ENCODE results near the gene EFCAB8.

Gene EFCAB8

DNA sequence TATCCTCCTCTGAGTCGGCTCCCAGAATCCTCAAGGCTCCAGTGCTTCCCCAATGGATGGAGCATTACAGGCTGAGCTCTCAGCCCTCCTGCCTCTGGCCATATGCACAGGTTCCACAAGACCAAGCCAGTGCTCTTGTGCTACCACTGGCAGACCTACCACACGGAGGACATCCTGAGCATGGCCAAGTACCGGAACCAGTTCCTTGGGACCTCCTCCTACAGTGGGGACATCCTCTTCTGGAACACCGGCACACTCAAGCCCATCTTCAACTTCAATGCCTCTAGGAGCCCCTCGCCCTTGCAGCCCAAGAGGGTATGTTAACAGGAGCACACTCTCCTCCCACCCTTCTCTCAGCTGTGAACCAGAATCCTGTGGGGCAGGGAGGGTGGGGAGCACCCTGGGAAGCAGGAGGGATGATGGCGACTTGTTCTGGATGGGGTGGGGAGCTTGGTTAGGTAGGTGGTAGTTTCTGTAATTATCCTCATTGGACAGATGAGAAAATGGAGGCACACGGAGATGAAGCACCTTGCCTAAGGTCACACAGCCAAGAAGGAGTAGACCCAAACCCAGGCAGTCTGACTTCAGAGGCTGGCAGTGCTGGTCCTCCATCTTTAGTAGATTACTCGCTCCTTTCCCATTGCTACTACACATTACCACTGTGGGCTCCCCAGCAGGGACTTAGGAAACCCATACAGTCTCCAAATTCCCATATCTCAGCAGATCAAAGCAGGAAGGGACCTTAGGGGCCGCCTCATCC is 58.6 kb downstream of the EFCAB8 start:
- H3K36me3 ChIP-seq (ENCODE audit: insufficient read depth, low read length) = no peaks in the 10 kb centered on the region

GRCh38 chr20:32918296-32918695 is 59.6 kb downstream of the EFCAB8 start:
- no peaks in the 10 kb centered on the region for H3K4me1 ChIP-seq (ENCODE audit: insufficient read depth, low read length)
- no peaks in the 10 kb centered on the region for H3K36me3 ChIP-seq (ENCODE audit: insufficient read depth, low read length)
- no peak overlapping the region for H3K27ac ChIP-seq (ENCODE audit: low read depth, low read length)
- H3K27me3 ChIP-seq (ENCODE audit: control insufficient read depth in 1 of 2, insufficient read depth in 2 of 2, low read length in 2 of 2) = no peaks in the 10 kb centered on the region
- no peak overlapping the region for H3K4me3 ChIP-seq (ENCODE audit: low read depth in 1 of 2, low read length in 2 of 2)
- H3K9ac ChIP-seq (ENCODE audit: low read length) = no peak overlapping the region
- no peaks in the 10 kb centered on the region for H3K9me3 ChIP-seq (ENCODE audit: low read length)

More for the DNA sequence above, 58.6 kb downstream of the EFCAB8 start:
- Histone ChIP-seq H3K9ac (ENCODE audit: low read length) (no peak overlapping the region), H3K4me3 (ENCODE audit: low read depth in 1 of 2, low read length in 2 of 2) (no peak overlapping the region), H3K9me3 (ENCODE audit: low read length) (no peaks in the 10 kb centered on the region), H3K27me3 (ENCODE audit: control insufficient read depth in 1 of 2, insufficient read depth in 2 of 2, low read length in 2 of 2) (no peaks in the 10 kb centered on the region), H3K27ac (ENCODE audit: low read depth, low read length) (no peak overlapping the region), H3K4me1 (ENCODE audit: insufficient read depth, low read length) (no peaks in the 10 kb centered on the region)

- Histone ChIP-seq H3K27ac (ENCODE audit: low read depth, low read length) (no peak overlapping the region), H3K9ac (ENCODE audit: low read length) (no peak overlapping the region), H3K27me3 (ENCODE audit: control insufficient read depth in 1 of 2, insufficient read depth in 2 of 2, low read length in 2 of 2) (no peaks in the 10 kb centered on the region), H3K36me3 (ENCODE audit: insufficient read depth, low read length) (no peaks in the 10 kb centered on the region), H3K4me3 (ENCODE audit: low read depth in 1 of 2, low read length in 2 of 2) (no peak overlapping the region), H3K4me1 (ENCODE audit: insufficient read depth, low read length) (no peaks in the 10 kb centered on the region), H3K9me3 (ENCODE audit: low read length) (no peaks in the 10 kb centered on the region)
These were observed 60.0 kb downstream of the EFCAB8 start for GRCh38 chr20:32918751-32919150.

DNA sequence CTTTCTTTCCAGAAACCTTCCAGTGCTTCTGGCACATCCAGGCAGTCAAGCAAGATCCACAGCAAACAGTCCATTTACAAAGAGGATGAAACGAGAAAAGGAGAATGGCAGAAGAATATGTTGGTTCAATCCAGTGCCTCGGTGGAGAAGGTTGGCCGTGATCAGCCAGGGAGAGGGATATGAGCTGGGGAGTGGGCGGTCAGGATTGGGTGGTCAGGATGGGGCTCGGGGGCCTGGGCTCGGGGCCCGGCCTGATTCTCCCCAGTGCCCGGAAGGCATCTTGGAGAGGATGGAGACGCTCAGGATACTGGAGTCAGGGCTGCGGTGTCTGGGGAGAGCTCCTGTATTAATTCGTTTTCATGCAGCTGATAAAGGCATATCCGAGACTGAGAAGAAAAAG is 61.3 kb downstream of the EFCAB8 start:
- Histone ChIP-seq H3K4me1 (ENCODE audit: insufficient read depth, low read length) (no peaks in the 10 kb centered on the region), H3K9ac (ENCODE audit: low read length) (no peak overlapping the region), H3K4me3 (ENCODE audit: low read depth in 1 of 2, low read length in 2 of 2) (no peak overlapping the region), H3K9me3 (ENCODE audit: low read length) (no peaks in the 10 kb centered on the region), H3K27ac (ENCODE audit: low read depth, low read length) (no peak overlapping the region), H3K27me3 (ENCODE audit: control insufficient read depth in 1 of 2, insufficient read depth in 2 of 2, low read length in 2 of 2) (no peaks in the 10 kb centered on the region), H3K36me3 (ENCODE audit: insufficient read depth, low read length) (no peaks in the 10 kb centered on the region)

GRCh38 chr20:32920530-32921298 is 62.0 kb downstream of the EFCAB8 start:
- no peak overlapping the region for H3K27ac ChIP-seq (ENCODE audit: low read depth, low read length)
- H3K9me3 ChIP-seq (ENCODE audit: low read length) = no peaks in the 10 kb centered on the region
- H3K4me1 ChIP-seq (ENCODE audit: insufficient read depth, low read length) = no peaks in the 10 kb centered on the region
- H3K4me3 ChIP-seq (ENCODE audit: low read depth in 1 of 2, low read length in 2 of 2) = no peak overlapping the region
- no peaks in the 10 kb centered on the region for H3K36me3 ChIP-seq (ENCODE audit: insufficient read depth, low read length)
- H3K27me3 ChIP-seq (ENCODE audit: control insufficient read depth in 1 of 2, insufficient read depth in 2 of 2, low read length in 2 of 2) = no peaks in the 10 kb centered on the region
- H3K9ac ChIP-seq (ENCODE audit: low read length) = no peak overlapping the region

DNA sequence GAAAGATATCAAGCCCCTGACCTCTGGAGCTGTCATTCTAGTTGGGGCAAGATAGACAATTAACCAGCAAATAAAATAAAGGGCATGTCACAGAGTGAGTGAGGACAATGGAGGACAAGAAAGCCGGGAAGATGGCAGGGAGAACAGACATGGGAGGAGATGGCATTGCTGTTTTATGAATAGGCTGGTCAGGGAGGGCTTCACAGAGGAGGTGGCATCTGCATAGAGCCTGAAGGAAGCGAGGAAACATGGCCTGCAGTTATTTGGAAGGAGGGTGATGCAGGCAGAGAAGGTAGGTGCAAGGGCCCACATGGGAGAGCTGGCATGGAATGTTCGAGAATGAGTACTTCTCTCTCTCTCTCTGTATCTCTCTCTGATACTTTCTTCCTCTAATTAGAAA is 63.7 kb downstream of the EFCAB8 start:
- Histone ChIP-seq H3K27ac (ENCODE audit: low read depth, low read length) (no peak overlapping the region), H3K27me3 (ENCODE audit: control insufficient read depth in 1 of 2, insufficient read depth in 2 of 2, low read length in 2 of 2) (no peaks in the 10 kb centered on the region), H3K9me3 (ENCODE audit: low read length) (no peaks in the 10 kb centered on the region), H3K36me3 (ENCODE audit: insufficient read depth, low read length) (no peaks in the 10 kb centered on the region), H3K4me3 (ENCODE audit: low read depth in 1 of 2, low read length in 2 of 2) (no peak overlapping the region), H3K4me1 (ENCODE audit: insufficient read depth, low read length) (no peaks in the 10 kb centered on the region), H3K9ac (ENCODE audit: low read length) (no peak overlapping the region)

GRCh38 chr20:32924781-32925180 is 66.1 kb downstream of the EFCAB8 start:
- H3K36me3 ChIP-seq (ENCODE audit: insufficient read depth, low read length) = no peaks in the 10 kb centered on the region
- H3K9me3 ChIP-seq (ENCODE audit: low read length) = no peaks in the 10 kb centered on the region
- H3K27ac ChIP-seq (ENCODE audit: low read depth, low read length) = no peak overlapping the region
- H3K27me3 ChIP-seq (ENCODE audit: control insufficient read depth in 1 of 2, insufficient read depth in 2 of 2, low read length in 2 of 2) = no peaks in the 10 kb centered on the region
- H3K9ac ChIP-seq (ENCODE audit: low read length) = no peak overlapping the region
- no peaks in the 10 kb centered on the region for H3K4me1 ChIP-seq (ENCODE audit: insufficient read depth, low read length)
- no peak overlapping the region for H3K4me3 ChIP-seq (ENCODE audit: low read depth in 1 of 2, low read length in 2 of 2)

GRCh38 chr20:32925481-32926196 is 66.9 kb downstream of the EFCAB8 start:
- Histone ChIP-seq H3K9me3 (ENCODE audit: low read length) (no peaks in the 10 kb centered on the region), H3K36me3 (ENCODE audit: insufficient read depth, low read length) (no peaks in the 10 kb centered on the region), H3K27me3 (ENCODE audit: control insufficient read depth in 1 of 2, insufficient read depth in 2 of 2, low read length in 2 of 2) (no peaks in the 10 kb centered on the region), H3K27ac (ENCODE audit: low read depth, low read length) (no peak overlapping the region), H3K4me1 (ENCODE audit: insufficient read depth, low read length) (no peaks in the 10 kb centered on the region), H3K9ac (ENCODE audit: low read length) (no peak overlapping the region), H3K4me3 (ENCODE audit: low read depth in 1 of 2, low read length in 2 of 2) (no peak overlapping the region)

- H3K27me3 ChIP-seq (ENCODE audit: control insufficient read depth in 1 of 2, insufficient read depth in 2 of 2, low read length in 2 of 2) = no peaks in the 10 kb centered on the region
- H3K27ac ChIP-seq (ENCODE audit: low read depth, low read length) = no peak overlapping the region
- no peaks in the 10 kb centered on the region for H3K9me3 ChIP-seq (ENCODE audit: low read length)
- no peak overlapping the region for H3K4me3 ChIP-seq (ENCODE audit: low read depth in 1 of 2, low read length in 2 of 2)
- H3K36me3 ChIP-seq (ENCODE audit: insufficient read depth, low read length) = no peaks in the 10 kb centered on the region
- H3K4me1 ChIP-seq (ENCODE audit: insufficient read depth, low read length) = no peaks in the 10 kb centered on the region
- H3K9ac ChIP-seq (ENCODE audit: low read length) = no peak overlapping the region
These were observed 70.4 kb downstream of the EFCAB8 start for GRCh38 chr20:32929162-32929561.

DNA sequence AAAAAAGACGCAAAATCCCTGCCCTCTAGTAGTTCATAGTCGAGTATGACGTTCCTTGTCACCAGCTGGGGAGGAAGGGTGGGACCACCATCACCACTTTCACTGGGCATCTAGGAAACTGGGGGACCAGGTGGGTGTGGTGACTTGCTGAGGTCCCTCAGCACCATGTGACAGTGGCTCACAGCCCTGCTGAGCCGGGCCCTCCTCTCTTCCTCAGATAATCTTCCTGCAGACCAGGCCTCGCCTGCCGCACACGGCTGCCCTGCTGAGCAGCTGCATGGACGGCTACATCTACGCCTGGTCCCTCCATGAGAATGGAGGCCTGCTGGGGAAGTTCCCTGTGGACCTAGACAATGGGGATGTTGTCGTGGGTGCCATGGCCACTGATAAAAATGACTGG is 71.5 kb downstream of the EFCAB8 start:
- H3K9me3 ChIP-seq (ENCODE audit: low read length) = no peaks in the 10 kb centered on the region
- no peaks in the 10 kb centered on the region for H3K4me1 ChIP-seq (ENCODE audit: insufficient read depth, low read length)
- H3K9ac ChIP-seq (ENCODE audit: low read length) = no peak overlapping the region
- no peak overlapping the region for H3K27ac ChIP-seq (ENCODE audit: low read depth, low read length)
- no peaks in the 10 kb centered on the region for H3K36me3 ChIP-seq (ENCODE audit: insufficient read depth, low read length)
- H3K4me3 ChIP-seq (ENCODE audit: low read depth in 1 of 2, low read length in 2 of 2) = no peak overlapping the region
- no peaks in the 10 kb centered on the region for H3K27me3 ChIP-seq (ENCODE audit: control insufficient read depth in 1 of 2, insufficient read depth in 2 of 2, low read length in 2 of 2)

GRCh38 chr20:32930701-32931100 is 72.0 kb downstream of the EFCAB8 start:
- H3K36me3 ChIP-seq (ENCODE audit: insufficient read depth, low read length) = no peaks in the 10 kb centered on the region
- no peak overlapping the region for H3K9ac ChIP-seq (ENCODE audit: low read length)
- H3K4me3 ChIP-seq (ENCODE audit: low read depth in 1 of 2, low read length in 2 of 2) = no peak overlapping the region
- H3K27ac ChIP-seq (ENCODE audit: low read depth, low read length) = no peak overlapping the region
- H3K4me1 ChIP-seq (ENCODE audit: insufficient read depth, low read length) = no peaks in the 10 kb centered on the region
- H3K27me3 ChIP-seq (ENCODE audit: control insufficient read depth in 1 of 2, insufficient read depth in 2 of 2, low read length in 2 of 2) = no peaks in the 10 kb centered on the region
- no peaks in the 10 kb centered on the region for H3K9me3 ChIP-seq (ENCODE audit: low read length)

Measured in muscle layer of colon (tissue), 2 donors.